ENCODE data around the gene ARFGAP2. TPM values are rescaled to one million over a fixed set of nuclear protein-coding genes. Genes with fewer than 3 reads are reported as not detected.
"Not testable (repeated sequence)": the region's sequence is repeated elsewhere in the genome, so short reads cannot be mapped to it uniquely, and the experiment has no call there.

ARFGAP2 gene
- total RNA-seq, 1 experiment from 2014 or later = 100.0 TPM

DNA sequence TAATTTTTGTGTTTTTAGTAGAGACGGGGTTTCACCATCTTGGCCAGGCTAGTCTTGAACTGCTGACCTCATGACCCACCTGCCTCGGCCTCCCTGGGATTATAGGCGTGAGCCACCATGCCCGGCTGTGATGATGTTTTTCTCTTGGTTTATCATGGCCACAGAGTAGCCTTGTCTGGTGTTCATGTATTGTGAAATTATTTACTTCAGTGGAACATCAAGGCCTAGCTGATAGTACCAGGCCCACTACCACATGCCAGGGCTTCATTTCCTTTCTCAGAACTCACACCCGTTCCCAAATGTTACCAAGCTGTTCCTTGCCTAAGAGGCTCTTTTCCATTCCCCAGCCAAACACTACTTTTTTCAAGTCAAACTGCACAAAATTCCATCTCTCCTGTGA lies 31.9 kb upstream of the ARFGAP2 start:
- ChIA-PET POLR2A (no interaction called here), CTCF (no interaction called here)
- no peaks in the 10 kb centered on the region for H3K36me3 ChIP-seq (ENCODE audit: control insufficient read depth, insufficient read depth, low read length)
- H3K9me3 ChIP-seq = 0 out of 2 replicates have a peak, but pooled peaks cover 6% of the 10 kb centered on the region
- H3K4me3 ChIP-seq (ENCODE audit: low read depth, low read length) = no peak overlapping the region
- no peak overlapping the region for H3K4me3 Mint-ChIP-seq (ENCODE audit: unreplicated experiment)
- no peaks in the 10 kb centered on the region for H3K36me3 Mint-ChIP-seq (ENCODE audit: insufficient read depth, unreplicated experiment)
- DNase-seq = no peak
- no TSS peak for BruUV-seq (replicated peaks)
- H3K27me3 ChIP-seq (replicated peaks; ENCODE audit: control insufficient read depth, insufficient read depth, low read length) = no peaks in the 10 kb centered on the region
- H3K27ac Mint-ChIP-seq (ENCODE audit: unreplicated experiment) = no peak overlapping the region
- H3K4me1 Mint-ChIP-seq (ENCODE audit: low read depth, unreplicated experiment) = peaks cover 9% of the 10 kb centered on the region
- no peaks in the 10 kb centered on the region for H3K9me3 Mint-ChIP-seq (ENCODE audit: unreplicated experiment)
- TF ChIP-seq, protein P1, sequence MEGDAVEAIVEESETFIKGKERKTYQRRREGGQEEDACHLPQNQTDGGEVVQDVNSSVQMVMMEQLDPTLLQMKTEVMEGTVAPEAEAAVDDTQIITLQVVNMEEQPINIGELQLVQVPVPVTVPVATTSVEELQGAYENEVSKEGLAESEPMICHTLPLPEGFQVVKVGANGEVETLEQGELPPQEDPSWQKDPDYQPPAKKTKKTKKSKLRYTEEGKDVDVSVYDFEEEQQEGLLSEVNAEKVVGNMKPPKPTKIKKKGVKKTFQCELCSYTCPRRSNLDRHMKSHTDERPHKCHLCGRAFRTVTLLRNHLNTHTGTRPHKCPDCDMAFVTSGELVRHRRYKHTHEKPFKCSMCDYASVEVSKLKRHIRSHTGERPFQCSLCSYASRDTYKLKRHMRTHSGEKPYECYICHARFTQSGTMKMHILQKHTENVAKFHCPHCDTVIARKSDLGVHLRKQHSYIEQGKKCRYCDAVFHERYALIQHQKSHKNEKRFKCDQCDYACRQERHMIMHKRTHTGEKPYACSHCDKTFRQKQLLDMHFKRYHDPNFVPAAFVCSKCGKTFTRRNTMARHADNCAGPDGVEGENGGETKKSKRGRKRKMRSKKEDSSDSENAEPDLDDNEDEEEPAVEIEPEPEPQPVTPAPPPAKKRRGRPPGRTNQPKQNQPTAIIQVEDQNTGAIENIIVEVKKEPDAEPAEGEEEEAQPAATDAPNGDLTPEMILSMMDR (IDR thresholded peaks at IDR 0.05; ENCODE audit: insufficient read depth in 1 of 2, low read depth in 1 of 2, low read length in 1 of 2, severe bottlenecking in 1 of 2, unreplicated experiment in 1 of 2) = no peak
- intact Hi-C loops (cut with micrococcal nuclease; ENCODE audit: unreplicated experiment) = no loop called here
- H3K4me1 ChIP-seq = peaks cover 16% of the 10 kb centered on the region
- H3K27me3 Mint-ChIP-seq (ENCODE audit: insufficient read depth, unreplicated experiment) = no peaks in the 10 kb centered on the region

DNA sequence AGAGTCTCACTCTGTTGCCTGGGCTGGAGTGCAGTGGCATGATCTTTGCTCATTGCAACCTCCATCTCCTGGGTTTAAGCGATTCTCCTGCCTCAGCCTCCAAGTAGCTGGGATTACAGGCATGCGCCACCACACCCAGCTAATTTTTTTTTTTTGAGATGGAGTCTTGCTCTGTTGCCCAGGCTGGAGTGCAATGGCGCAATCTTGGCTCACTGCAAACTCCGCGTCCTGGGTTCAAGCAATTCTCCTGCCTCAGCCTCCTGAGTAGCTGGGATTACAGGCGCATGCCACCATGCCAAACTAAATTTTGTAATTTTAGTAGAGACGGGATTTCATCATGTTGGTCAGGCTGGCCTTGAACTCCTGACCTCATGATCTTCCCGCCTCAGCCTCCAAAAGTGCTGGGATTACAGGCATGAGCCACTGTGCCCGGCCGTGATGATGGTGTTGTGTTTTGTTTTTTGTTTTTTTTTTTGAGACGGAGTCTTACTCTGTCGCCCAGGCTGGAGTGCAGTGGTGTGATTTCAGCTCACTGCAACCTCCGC lies 31.4 kb upstream of the ARFGAP2 start:
- H3K27me3 ChIP-seq (replicated peaks; ENCODE audit: control insufficient read depth, insufficient read depth, low read length); H3K9me3 Mint-ChIP-seq (ENCODE audit: unreplicated experiment); H3K36me3 Mint-ChIP-seq (ENCODE audit: insufficient read depth, unreplicated experiment); H3K9me3 ChIP-seq; DNase-seq; intact Hi-C loops (cut with micrococcal nuclease; ENCODE audit: unreplicated experiment); H3K4me3 ChIP-seq (ENCODE audit: low read depth, low read length); H3K27ac Mint-ChIP-seq (ENCODE audit: unreplicated experiment); H3K36me3 ChIP-seq (ENCODE audit: control insufficient read depth, insufficient read depth, low read length); H3K4me3 Mint-ChIP-seq (ENCODE audit: unreplicated experiment); H3K27me3 Mint-ChIP-seq (ENCODE audit: insufficient read depth, unreplicated experiment); CTCF ChIA-PET; H3K4me1 Mint-ChIP-seq (ENCODE audit: low read depth, unreplicated experiment); BruUV-seq (replicated peaks): not testable (repeated sequence)
- H3K4me1 ChIP-seq = peaks cover 17% of the 10 kb centered on the region
- POLR2A ChIA-PET = interaction anchor here (1.0 kb wide), 1 partner anchor 21 kb away, joined by 8 read pairs; no protein-coding TSS in a partner anchor

DNA sequence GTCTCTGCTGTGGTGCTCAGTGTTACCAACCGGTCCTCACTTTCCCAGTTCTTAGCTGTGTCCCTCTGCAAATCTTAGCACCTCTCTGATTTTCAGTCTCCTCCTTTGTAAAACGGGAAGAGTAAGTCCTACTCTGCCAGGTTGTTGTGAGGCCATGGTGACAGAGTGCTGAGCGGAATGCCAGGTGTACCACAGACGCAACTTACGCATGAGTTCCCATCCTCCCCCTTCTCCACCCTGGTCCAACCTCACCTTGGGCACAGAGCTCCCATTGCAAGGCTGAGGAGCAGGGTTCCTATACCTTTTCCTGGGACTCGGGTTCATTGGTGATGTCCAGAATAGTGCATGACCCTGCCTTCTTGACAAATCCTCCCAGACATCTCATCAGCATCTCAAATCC lies 30.8 kb upstream of the ARFGAP2 start:
- ChIA-PET POLR2A (interaction anchor here (1.0 kb wide), 1 partner anchor 21 kb away, joined by 8 read pairs; no protein-coding TSS in a partner anchor), CTCF (no interaction called here)
- H3K4me1 Mint-ChIP-seq (ENCODE audit: low read depth, unreplicated experiment) = peaks cover 9% of the 10 kb centered on the region
- H3K36me3 Mint-ChIP-seq (ENCODE audit: insufficient read depth, unreplicated experiment) = no peaks in the 10 kb centered on the region
- no peak overlapping the region for H3K4me3 Mint-ChIP-seq (ENCODE audit: unreplicated experiment)
- Histone ChIP-seq H3K4me1 (peaks cover 13% of the 10 kb centered on the region; the same call in 1 of the 2 replicates), H3K36me3 (ENCODE audit: control insufficient read depth, insufficient read depth, low read length) (no peaks in the 10 kb centered on the region), H3K4me3 (ENCODE audit: low read depth, low read length) (no peak overlapping the region), H3K9me3 (0 out of 2 replicates have a peak, but pooled peaks cover 6% of the 10 kb centered on the region), H3K27me3 (replicated peaks; ENCODE audit: control insufficient read depth, insufficient read depth, low read length) (no peaks in the 10 kb centered on the region)
- BruUV-seq (replicated peaks) = no TSS peak
- H3K9me3 Mint-ChIP-seq (ENCODE audit: unreplicated experiment) = no peaks in the 10 kb centered on the region
- no peak for DNase-seq
- intact Hi-C loops (cut with micrococcal nuclease; ENCODE audit: unreplicated experiment) = no loop called here
- H3K27me3 Mint-ChIP-seq (ENCODE audit: insufficient read depth, unreplicated experiment) = no peaks in the 10 kb centered on the region
- TF ChIP-seq, protein P1 (IDR thresholded peaks at IDR 0.05; ENCODE audit: insufficient read depth in 1 of 2, low read depth in 1 of 2, low read length in 1 of 2, severe bottlenecking in 1 of 2, unreplicated experiment in 1 of 2) = no peak
- no peak overlapping the region for H3K27ac Mint-ChIP-seq (ENCODE audit: unreplicated experiment)

DNA sequence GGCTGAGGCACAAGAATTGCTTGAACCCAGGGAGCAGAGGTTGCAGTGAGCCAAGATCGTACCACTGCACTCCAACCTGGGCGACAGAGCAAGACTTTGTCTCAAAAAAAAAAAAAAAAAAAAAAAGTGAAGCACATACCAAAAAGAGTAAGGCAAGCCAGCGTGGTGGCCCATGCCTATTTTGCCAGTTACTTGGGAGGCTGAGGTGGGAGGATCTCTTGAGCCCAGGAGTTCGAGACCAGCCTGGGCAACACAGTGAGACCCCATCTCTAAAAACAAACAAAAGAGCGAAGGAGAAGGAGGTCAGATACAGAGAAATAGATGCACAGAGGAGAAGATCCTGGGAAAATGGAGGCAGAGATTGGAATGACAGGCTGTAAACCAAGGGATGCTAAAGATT lies 29.9 kb upstream of the ARFGAP2 start:
- intact Hi-C loops (cut with micrococcal nuclease; ENCODE audit: unreplicated experiment); BruUV-seq (replicated peaks); H3K9me3 ChIP-seq; DNase-seq; H3K27me3 Mint-ChIP-seq (ENCODE audit: insufficient read depth, unreplicated experiment); H3K4me3 ChIP-seq (ENCODE audit: low read depth, low read length); H3K36me3 ChIP-seq (ENCODE audit: control insufficient read depth, insufficient read depth, low read length); H3K9me3 Mint-ChIP-seq (ENCODE audit: unreplicated experiment); H3K36me3 Mint-ChIP-seq (ENCODE audit: insufficient read depth, unreplicated experiment); POLR2A ChIA-PET; H3K27me3 ChIP-seq (replicated peaks; ENCODE audit: control insufficient read depth, insufficient read depth, low read length); H3K4me3 Mint-ChIP-seq (ENCODE audit: unreplicated experiment); H3K27ac Mint-ChIP-seq (ENCODE audit: unreplicated experiment); H3K4me1 Mint-ChIP-seq (ENCODE audit: low read depth, unreplicated experiment): not testable (repeated sequence)
- CTCF ChIA-PET = interaction anchor here (0.6 kb wide), 1 partner anchor 94 kb away, joined by 3 read pairs; no protein-coding TSS in a partner anchor
- peaks cover 13% of the 10 kb centered on the region; the same call in 1 of the 2 replicates for H3K4me1 ChIP-seq
